Stimulated activated CD8-positive, alpha-beta memory T cell treated with anti-CD3 and anti-CD28 coated beads, Interleukin-15, amount 100 ng/mL, for 1 hour (primary cell): ENCODE data around the gene GTF2IRD1.
"Not testable (repeated sequence)": the region's sequence is repeated elsewhere in the genome, so short reads cannot be mapped to it uniquely, and the experiment has no call there.

Experiments used
- DNase-seq: peaks from one replicate; pipeline ENCODE4 v3.0.0-alpha.2; 2020; ENCODE audit warnings: low read depth

Gene GTF2IRD1, protein sequence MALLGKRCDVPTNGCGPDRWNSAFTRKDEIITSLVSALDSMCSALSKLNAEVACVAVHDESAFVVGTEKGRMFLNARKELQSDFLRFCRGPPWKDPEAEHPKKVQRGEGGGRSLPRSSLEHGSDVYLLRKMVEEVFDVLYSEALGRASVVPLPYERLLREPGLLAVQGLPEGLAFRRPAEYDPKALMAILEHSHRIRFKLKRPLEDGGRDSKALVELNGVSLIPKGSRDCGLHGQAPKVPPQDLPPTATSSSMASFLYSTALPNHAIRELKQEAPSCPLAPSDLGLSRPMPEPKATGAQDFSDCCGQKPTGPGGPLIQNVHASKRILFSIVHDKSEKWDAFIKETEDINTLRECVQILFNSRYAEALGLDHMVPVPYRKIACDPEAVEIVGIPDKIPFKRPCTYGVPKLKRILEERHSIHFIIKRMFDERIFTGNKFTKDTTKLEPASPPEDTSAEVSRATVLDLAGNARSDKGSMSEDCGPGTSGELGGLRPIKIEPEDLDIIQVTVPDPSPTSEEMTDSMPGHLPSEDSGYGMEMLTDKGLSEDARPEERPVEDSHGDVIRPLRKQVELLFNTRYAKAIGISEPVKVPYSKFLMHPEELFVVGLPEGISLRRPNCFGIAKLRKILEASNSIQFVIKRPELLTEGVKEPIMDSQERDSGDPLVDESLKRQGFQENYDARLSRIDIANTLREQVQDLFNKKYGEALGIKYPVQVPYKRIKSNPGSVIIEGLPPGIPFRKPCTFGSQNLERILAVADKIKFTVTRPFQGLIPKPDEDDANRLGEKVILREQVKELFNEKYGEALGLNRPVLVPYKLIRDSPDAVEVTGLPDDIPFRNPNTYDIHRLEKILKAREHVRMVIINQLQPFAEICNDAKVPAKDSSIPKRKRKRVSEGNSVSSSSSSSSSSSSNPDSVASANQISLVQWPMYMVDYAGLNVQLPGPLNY

GRCh38 chr7:74453322-74454011, at the start of gene GTF2IRD1:
TSS of gene GTF2IRD1 (plus strand) at chr7:74453906. CDS start at chr7:74508081, 54,175 bp downstream.
- DNase-seq: no peak

- DNase-seq: no peak
Measured at GRCh38 chr7:74404388-74404700, 49.4 kb upstream of the GTF2IRD1 start.

- no peak for DNase-seq
Measured at GRCh38 chr7:74404741-74405140, 49.0 kb upstream of the GTF2IRD1 start.

- no peak for DNase-seq
Measured at GRCh38 chr7:74405191-74405898, 48.4 kb upstream of the GTF2IRD1 start.

DNA sequence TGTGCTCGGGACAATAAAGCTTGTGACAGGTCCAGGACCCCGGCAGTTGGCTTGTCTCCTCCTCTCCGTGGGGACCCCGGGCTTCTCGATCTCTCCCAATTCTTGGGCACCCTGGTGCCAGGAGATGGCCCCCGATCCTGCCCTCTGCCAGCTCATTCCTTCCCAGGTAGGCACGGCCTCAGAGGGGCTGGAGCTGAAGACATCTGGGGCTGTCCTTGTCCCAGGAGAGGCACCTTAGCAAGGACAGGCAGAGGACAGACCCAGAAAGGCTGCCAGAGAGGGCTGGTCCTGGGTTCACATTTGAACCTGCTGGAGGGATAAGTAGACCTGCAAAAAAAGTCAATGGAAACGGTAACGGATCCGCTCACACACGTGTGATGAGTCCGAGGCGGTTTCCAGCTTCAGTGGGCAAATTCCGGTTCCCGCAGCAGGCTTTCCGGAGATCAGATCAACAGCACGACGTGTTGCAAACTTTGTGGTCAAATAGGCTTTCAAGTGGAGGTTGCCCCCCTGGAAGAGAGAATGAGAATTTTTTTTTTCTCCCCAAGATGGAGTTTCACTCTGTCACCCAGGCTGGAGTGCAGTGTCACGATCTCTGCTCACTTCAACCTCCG, 47.7 kb upstream of the GTF2IRD1 start:
- no peak for DNase-seq

- no peak for DNase-seq
Measured at GRCh38 chr7:74407958-74408357, 45.7 kb upstream of the GTF2IRD1 start.

DNA sequence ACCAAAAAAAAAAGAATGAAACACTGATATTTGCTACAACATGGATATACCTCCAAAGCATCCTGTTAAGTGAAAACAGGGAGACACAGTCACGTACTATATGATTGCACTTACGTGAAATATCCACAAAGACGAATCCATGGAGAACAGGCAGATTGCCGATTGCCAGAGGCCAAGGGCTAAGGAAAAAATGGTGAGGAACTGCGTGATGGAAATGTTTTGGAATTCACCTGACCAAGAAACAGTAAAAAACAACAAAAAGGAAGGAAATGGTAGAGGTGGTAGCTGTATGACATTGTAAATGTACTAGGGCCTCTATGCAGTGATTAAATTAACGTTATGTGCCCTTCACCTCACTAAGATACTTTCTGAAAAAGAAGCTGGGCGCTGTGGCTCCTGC, 44.1 kb upstream of the GTF2IRD1 start:
- no peak for DNase-seq

DNA sequence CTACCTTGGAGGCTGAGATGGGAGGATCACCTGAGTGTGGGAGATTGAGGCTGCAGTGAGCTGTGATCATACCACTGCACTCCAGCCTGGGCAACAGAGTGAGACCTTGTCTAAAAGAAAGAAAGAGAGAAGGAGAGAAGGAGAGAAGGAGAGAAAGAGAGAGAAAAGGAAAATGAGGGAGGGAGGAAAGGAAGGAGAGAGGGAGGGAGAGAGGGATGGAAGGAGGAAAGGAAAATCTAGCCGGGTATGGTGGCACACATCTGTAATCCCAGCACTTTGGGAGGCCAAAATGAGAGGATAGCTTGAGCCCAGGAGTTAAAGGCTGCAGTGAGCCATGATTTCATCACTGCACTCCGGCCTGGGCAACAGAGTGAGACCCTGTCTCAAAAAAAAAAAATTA, 42.9 kb upstream of the GTF2IRD1 start:
- no peak for DNase-seq

DNA sequence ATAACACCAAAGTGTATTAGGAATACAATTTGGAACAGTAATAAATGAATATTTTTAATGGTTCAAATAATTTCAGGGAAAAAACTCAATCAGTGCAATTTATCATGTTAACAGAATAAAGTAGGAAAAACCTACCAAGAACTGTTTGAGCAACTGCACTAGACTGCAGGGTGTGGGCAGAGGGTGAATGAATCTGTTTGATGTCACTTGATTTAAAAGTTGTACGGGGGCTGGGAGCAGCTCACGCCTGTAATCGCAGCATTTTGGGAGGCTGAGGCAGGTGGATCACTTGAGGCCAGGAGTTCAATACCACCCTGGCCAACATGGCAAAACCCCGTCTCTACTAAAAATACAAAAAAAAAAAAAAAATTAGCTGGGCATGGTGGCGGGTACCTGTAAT, 42.1 kb upstream of the GTF2IRD1 start:
- DNase-seq: not testable (repeated sequence)

GRCh38 chr7:74412056-74412455, 41.6 kb upstream of the GTF2IRD1 start:
- no peak for DNase-seq

DNA sequence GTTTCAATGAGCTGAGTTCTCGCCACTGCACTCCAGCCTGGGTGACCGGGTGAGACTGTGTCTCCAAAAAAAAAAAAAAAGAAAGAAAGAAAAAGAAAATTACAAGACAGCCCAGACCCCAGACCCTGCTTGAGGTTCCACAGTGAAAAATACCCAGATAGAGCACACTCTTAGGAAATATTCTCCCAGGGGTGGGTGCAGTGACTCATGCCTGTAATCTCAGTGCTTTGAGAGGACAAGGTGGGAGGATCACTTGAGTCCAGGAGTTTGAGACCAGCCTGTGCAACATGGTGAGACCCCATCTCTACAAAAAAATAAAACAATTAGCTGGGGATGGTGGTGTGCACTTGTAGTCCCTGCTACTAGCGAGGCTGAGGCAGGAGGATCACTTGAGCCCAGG, 41.1 kb upstream of the GTF2IRD1 start:
- DNase-seq: no peak

DNA sequence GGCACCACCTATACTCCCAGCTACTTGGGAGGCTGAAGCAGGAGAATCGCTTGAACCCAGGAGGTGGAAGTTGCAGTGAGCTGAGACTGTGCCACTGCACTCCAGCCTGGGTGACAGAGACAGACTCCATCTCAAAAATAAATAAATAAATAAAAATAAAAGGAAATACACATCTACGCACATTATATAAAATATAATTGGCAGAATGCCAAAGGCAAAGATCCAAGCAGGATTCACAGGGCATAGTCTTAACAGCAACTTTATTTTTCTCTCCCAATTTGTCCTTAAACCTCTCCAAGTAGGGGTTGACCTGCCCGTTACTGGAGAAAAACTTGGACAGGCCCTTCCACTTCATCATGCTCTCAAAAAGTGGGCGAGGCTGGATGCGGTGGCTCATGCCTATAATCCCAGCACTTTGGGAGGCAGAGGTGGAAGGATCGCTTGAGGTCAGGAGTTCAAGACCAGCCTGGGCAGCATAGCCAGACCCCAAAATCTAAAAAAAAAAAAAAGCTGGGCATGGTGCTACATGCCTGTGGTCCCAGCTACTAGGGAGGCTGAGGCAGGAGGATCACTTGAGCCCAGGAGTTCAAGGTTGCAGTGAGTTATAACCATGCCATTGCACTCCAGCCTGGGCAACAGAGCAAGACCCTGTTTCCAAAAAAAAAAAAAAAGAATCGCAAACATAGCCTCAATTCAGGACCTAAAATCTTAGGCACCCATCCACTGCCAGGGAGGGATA, 38.9 kb upstream of the GTF2IRD1 start:
- not testable (repeated sequence) for DNase-seq

DNA sequence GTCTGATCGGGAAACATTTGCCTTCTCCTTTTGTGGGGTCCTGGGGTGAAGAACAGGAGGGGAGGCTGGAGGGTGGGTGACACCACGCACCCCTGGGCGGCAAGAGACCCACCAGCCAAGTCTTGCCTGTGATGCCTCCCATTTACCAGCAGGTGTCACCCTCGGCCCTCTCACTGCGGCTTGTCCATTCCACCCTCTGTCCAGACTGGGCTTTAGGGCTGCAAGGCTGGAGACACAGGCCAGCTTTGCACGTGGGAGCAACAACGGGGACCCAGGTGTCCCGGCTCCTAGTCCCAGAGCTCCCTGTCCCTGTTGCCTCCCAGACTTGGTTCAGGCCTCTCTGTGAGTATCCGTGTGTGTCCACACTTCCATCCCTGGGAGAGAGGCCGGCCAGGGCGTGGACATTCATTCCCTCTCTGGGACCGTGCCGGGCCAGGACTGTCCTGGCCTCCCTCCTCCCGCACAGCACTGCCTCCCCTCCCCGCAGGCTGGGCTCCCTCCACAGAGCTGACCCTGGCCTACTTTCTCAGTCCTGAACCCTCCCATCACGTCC, 36.2 kb upstream of the GTF2IRD1 start:
- peak; percentile 20 for DNase-seq

GRCh38 chr7:74418076-74418475, 35.6 kb upstream of the GTF2IRD1 start:
- no peak for DNase-seq

DNA sequence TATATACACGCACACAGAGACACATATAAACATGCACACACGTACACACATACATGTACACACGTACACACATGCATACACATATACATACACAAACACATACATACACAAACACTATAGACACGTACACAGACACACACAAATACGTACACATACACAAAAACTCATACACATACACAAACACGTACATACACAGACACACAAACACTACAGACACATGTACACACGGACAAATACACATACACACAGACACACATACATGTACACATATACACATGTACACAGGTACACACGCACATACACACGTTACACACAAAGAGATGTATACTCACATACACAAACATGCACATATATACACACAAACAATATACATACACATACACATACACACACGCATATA, 35.2 kb upstream of the GTF2IRD1 start:
- DNase-seq: no peak

- DNase-seq: not testable (repeated sequence)
Measured at GRCh38 chr7:74419232-74419631, 34.5 kb upstream of the GTF2IRD1 start.

DNA sequence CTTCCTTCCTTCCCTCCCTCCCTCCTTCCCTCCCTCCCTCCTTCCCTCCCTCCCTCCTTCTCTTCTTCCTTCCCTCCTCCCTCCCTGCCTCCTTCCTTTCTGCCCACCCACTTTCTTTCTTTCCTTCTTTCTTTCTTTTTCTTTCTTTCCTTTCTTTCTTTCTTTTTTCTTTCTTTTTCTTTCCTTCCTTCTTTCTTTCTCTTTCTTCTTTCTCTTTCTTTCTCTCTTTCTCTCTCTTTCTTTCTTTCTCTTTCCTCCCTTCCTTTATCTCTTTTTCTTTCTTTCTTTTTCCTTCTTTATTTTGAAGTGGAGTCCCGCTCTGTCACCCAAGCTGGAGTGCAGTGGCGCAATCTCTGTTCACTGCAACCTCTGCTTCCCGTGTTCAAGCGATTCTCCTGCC, 33.7 kb upstream of the GTF2IRD1 start:
- DNase-seq: no peak

GRCh38 chr7:74424291-74424880, 29.3 kb upstream of the GTF2IRD1 start:
- no peak for DNase-seq

- DNase-seq: no peak
Measured at GRCh38 chr7:74428023-74428422, 25.7 kb upstream of the GTF2IRD1 start.

DNA sequence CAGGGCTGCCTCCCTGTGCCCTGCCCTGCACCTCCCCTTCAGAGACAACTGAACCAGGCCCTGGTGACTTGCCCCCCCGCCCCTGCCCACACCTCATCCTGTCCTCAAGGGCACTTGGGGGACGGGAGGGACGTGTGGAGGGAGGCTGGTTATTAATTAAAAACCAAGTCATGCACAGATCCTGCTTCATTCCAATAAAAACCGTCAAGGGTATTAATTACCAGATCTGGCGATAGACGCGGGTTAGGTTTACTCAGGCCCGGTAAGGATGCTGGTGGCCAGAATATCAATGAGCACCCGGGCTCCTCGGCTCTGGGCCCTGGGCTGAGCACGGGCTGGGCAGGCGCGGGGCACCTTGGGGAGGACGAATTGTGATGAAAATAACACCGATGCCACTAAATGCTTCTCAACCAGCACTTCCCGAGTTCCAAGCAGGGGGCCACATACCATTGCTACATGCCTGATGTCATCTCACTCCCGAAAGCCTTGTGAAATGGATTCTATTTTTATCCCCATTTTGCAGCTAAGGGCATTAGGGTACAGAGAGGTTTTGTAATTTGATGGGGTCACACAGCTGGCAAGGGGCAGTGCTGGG, 24.5 kb upstream of the GTF2IRD1 start:
- DNase-seq: no peak
